ENCODE results near the gene PRKACA. TPM values are rescaled to one million over a fixed set of nuclear protein-coding genes. Genes with fewer than 3 reads are reported as not detected.
"Not testable (repeated sequence)": the region's sequence is repeated elsewhere in the genome, so short reads cannot be mapped to it uniquely, and the experiment has no call there.

The PRKACA gene
- total RNA-seq, 1 experiment from 2014 or later = 36.0 TPM

GRCh38 chr19:14070268-14071050 lies 47.1 kb downstream of the PRKACA start:
- no peak for DNase-seq (ENCODE audit: low read depth)

- no peak for DNase-seq (ENCODE audit: low read depth)
Observed at GRCh38 chr19:14066134-14066533, 51.4 kb downstream of the PRKACA start.

- no peak for DNase-seq (ENCODE audit: low read depth)
Observed at GRCh38 chr19:14063105-14063504, 54.5 kb downstream of the PRKACA start.

GRCh38 chr19:14062558-14062855 lies 55.1 kb downstream of the PRKACA start:
- DNase-seq (ENCODE audit: low read depth) = no peak

GRCh38 chr19:14061751-14062557 lies 55.6 kb downstream of the PRKACA start, which contains the start of gene PALM3:
Gene PALM3, minus strand, starts transcription at chr19:14062076. Its CDS starts 96 bp downstream, at chr19:14061980.
- no peak for DNase-seq (ENCODE audit: low read depth)

GRCh38 chr19:14061081-14061749 lies 56.3 kb downstream of the PRKACA start:
- no peak for DNase-seq (ENCODE audit: low read depth)

- DNase-seq (ENCODE audit: low read depth) = no peak
Observed at GRCh38 chr19:14059652-14060155, 57.9 kb downstream of the PRKACA start.

- no peak for DNase-seq (ENCODE audit: low read depth)
Observed at GRCh38 chr19:14059093-14059480, 58.5 kb downstream of the PRKACA start.

GRCh38 chr19:14058182-14059092 lies 59.1 kb downstream of the PRKACA start:
- no peak for DNase-seq (ENCODE audit: low read depth)

GRCh38 chr19:14056741-14057356 lies 60.7 kb downstream of the PRKACA start:
- no peak for DNase-seq (ENCODE audit: low read depth)

- no peak for DNase-seq (ENCODE audit: low read depth)
Observed at GRCh38 chr19:14056069-14056666, 61.4 kb downstream of the PRKACA start.

- DNase-seq (ENCODE audit: low read depth) = no peak
Observed at GRCh38 chr19:14055396-14055795, 62.2 kb downstream of the PRKACA start.

GRCh38 chr19:14054721-14055120 lies 62.8 kb downstream of the PRKACA start:
- no peak for DNase-seq (ENCODE audit: low read depth)

- DNase-seq (ENCODE audit: low read depth) = no peak
Observed at GRCh38 chr19:14054099-14054498, 63.5 kb downstream of the PRKACA start.

GRCh38 chr19:14053500-14053899 lies 64.1 kb downstream of the PRKACA start:
- DNase-seq (ENCODE audit: low read depth) = no peak

GRCh38 chr19:14053032-14053431 lies 64.5 kb downstream of the PRKACA start:
- no peak for DNase-seq (ENCODE audit: low read depth)

- DNase-seq (ENCODE audit: low read depth) = no peak
Observed at GRCh38 chr19:14052470-14052869, 65.1 kb downstream of the PRKACA start.

- DNase-seq (ENCODE audit: low read depth) = no peak
Observed at GRCh38 chr19:14051980-14052379, 65.6 kb downstream of the PRKACA start.

GRCh38 chr19:14050961-14051360 lies 66.6 kb downstream of the PRKACA start:
- DNase-seq (ENCODE audit: low read depth) = not testable (repeated sequence)

GRCh38 chr19:14050512-14050911 lies 67.0 kb downstream of the PRKACA start:
- no peak for DNase-seq (ENCODE audit: low read depth)
